GM19397 (cell line): ENCODE results near the gene IL2RA.
"Not testable (repeated sequence)": the region's sequence is repeated elsewhere in the genome, so short reads cannot be mapped to it uniquely, and the experiment has no call there.

Source experiments
- ATAC-seq: cut with Tn5 transposase; IDR thresholded peaks from one replicate; pipeline ENCODE4 v1.9.1; 2021; ENCODE audit warnings: mild to moderate bottlenecking, moderate library complexity; ENCODE audit not compliant: unreplicated experiment

Gene IL2RA

DNA sequence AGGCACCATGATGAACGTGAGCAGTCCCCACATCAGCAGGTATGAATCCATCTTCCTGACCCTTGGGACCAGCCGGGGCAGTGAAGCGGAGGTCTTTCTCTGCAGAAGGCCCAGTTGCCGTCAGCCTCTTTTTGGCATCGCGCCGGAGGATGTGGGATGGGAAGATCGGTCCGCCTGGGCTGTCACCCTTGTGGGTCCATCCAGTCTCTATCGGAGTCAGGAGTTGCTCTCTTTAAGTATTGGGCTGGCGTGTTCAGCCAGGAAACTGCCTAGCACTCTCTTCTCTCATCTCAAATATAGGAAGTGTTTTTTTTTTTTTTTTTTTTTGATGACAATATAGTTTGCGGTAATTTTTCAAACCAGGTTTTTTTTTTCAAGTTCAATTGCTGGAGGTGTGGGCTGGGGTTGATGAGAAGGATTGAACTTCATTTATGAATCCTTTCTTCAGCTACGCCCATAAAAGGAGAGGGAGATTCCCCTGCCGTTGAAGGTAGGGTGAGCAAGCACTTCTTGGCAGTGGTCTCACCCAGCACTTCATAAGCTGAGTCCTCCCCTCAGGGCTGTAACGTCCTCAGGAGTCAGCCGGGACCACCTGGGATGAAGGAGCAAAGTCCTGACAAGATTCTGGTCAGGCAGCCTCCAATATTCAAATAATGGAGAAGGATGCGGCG is at the start of gene IL2RA:
Gene IL2RA (minus strand): TSS at position 267 of the 671 bp plus-strand sequence. CDS start 216 bp downstream, at position 51.
- no peak for ATAC-seq

DNA sequence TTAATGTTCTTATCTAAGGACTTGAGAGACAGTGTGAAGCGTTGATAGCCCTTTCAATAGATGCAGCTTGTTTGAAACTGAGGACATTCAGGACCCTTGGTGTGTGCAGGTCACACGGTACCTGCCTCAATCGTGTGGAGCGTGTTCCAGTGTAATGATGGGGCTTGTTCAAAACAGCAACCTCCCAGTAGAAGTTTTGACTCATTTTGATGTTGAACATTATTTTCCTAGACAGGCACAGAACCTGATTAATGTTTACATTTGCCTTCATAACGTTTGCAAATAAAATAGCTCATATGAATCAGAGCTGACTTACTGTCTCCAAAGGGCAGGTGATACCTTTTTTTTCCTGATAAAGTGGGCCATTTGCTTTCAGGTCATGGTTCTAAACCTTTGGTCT is 48.0 kb upstream of the IL2RA start:
- no peak for ATAC-seq

DNA sequence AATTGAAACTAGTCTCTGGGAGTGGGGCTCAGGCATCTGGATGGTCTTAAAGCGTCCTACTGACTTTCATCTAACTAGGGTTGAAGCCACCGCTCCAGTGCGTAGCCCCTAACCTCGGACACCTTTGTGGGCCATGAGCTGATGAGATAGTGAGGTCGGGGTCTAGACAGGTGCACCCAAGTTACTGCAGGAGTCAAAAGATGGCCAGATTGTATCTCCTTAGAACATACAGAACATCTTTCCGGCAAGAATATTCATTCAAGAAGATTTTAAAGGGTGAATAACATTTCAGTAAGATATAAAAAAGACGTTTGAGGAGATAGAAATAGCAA is 47.2 kb upstream of the IL2RA start:
- no peak for ATAC-seq

DNA sequence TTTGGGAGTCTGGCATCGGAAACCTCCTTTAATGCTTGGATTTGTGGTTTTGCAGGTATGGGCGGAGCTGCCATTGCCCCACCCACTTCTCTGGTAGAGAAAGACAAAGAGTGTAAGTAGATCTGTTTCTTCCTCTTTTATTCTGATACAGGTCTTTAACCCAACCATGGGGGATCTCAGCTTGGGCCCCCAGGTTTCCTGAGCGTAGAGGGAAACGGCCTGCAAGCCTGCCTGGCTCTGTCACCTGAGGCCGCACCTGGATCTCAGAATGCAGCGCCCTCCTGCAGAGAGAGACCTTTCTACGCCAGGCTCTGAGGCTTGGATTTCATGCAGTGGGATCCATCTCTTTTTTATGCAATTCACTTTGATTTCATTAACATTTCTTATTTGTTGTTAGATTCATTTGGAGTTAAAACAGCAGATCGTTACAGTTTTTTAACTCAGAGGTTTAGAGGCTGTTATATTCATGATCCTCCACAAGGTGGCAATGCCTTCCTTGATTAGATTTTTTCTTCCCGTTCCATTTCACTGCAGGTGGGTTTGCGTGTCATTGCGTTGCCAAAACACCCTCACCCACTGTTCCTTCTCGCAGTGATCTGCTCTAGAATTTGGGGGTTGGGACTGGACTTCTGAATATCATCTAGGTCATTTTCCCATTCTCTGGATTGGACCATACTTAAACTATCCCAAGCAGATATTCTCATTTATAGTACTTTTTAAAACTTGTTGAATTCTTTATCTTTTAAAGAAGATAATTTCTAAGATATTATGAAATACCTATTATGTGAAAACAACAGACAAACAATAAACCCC is 46.7 kb upstream of the IL2RA start:
- ATAC-seq = no peak

DNA sequence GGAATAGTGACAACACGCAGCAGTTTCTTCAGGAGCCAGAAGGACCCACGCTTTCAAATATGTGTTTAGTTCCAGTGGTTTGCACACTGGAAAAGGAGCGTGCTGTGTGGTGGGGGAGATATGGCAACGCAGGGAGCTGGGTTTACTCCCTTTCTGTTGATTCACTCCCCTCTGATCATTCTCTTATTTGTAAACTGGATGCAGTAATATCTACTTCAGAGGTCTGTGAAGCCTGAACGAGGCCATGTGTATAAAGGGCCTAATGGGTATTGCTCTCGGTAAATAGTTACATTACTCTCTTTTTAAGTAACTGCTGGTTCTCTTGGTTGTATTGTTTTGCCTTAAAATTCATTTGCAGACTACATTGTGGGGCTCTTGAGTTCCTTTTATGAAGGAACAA is 45.9 kb upstream of the IL2RA start:
- no peak for ATAC-seq

DNA sequence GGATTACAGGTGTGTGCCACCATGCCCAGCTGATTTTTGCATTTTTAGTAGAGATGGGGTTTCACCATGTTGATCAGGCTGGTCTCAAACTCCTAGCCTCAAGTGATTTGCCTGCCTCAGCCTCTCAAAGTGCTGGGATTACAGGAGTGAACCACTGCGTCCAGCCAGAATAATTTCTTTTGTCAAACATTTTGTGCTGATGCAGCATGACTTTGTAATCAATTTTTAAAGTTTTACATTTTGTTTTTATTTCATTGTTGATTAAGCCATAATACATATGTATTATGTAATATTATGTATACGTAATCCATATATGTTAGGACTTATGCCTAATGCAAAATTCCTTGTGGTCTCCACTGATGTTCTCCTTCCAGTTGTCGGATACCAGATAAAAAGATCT is 45.4 kb upstream of the IL2RA start:
- ATAC-seq = not testable (repeated sequence)

DNA sequence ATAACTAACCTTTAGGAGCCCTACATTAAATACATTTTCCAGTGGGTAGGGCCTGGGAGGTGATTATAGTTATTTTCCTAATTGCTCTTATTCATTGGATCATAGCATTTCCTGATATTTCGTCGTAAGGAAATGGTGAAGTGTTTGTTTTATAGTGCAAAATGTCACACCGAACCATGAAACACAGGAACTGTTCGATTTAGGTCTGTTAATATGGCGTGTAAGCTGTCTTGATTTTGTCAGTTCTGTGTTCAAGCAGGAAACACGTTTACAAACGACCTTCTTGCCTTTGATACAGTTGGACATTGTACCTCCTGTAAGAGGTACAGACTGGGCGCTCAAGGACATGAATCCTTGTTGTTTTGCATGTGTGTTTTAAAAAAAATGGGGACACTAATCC is 41.4 kb upstream of the IL2RA start:
- ATAC-seq = no peak

DNA sequence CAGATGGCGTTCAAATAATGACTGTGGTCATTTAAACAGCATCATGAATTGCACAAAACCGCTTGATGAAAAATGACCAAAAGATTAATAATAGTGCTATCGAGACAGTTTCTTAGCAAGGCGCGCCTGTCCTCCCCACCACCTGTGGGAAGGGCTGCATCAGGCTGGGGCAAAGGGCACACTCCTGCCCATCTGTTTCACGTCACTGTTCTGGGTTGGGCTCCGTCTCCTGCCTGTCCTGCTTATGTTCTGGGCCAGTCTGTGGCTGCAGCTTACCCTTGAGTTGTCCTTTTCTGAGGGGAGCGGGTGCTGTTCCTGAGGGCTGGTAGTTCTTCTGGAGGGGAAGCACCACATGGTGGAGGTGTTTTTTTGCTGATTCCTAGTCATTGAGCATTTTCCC is 40.0 kb upstream of the IL2RA start:
- ATAC-seq = no peak

DNA sequence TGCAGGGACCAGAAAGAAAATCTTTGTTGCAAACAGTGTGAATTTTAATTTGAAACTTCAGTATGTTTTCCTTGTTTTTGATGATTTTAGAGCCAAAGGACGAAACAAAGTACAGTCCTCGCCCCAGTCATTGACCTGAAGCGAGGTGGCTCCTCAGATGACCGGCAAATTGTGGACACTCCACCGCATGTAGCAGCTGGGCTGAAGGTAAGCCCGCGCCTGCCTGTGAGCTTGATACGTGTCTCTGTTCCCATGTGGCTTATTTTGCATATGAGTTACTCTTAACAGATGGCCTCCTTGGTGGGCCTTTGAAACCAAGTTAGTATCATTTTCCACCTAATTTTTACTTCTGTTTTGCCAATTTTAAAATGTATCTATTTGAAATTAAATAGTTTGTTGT is 39.0 kb upstream of the IL2RA start:
- ATAC-seq = no peak

DNA sequence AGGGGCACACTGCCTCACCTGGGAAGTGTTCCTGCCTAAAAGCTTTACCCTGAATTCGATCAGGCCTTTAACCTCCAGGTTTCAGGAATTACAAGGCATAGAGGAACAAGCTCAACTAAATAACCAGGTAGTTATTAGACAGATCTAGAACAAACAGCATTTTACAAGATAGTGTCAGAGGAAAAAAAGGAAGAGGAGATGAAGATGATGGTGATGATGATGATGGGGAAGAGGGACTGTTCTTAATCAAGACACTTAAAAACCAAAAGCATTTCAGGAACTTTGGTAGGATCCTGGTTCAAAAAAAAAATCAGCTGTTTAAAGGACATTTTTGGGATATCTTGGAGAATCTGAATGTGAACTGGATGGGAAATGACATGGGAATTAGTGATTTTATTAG is 38.2 kb upstream of the IL2RA start:
- no peak for ATAC-seq

DNA sequence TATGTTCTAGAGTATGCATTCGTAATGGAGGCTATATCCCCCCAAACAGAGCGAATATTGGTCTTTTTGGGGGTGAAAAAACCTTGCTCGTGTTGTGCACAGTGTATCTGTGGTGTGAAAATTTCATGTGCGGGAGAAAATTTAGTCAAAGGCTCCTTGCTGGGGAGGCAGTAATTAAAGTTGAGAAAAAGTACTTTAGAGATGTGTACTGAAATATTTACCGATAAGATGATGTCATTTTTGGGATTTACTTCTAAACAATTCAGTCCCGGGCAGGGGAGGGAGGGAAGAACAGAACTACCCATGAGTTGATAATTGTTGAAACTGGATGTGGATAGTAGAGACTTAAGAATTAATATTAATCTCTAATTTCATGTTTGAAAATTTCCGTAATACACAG is 36.0 kb upstream of the IL2RA start:
- no peak for ATAC-seq

DNA sequence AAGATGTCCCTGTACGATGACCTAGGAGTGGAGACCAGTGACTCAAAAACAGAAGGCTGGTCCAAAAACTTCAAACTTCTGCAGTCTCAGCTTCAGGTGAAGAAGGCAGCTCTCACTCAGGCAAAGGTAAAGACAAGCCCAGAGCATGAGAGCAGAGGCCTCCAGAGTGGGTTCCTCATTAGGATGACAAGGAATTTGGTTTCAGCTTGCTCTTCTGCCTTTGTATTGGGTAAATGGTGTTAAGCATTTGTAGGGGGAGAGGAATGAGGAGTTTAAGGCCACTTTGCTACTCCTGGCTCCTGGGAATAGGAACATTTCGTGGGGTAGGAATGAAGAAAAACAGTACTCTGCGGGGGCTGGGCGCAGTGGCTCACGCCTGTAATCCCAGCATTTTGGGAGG is 34.9 kb upstream of the IL2RA start:
- ATAC-seq = no peak

DNA sequence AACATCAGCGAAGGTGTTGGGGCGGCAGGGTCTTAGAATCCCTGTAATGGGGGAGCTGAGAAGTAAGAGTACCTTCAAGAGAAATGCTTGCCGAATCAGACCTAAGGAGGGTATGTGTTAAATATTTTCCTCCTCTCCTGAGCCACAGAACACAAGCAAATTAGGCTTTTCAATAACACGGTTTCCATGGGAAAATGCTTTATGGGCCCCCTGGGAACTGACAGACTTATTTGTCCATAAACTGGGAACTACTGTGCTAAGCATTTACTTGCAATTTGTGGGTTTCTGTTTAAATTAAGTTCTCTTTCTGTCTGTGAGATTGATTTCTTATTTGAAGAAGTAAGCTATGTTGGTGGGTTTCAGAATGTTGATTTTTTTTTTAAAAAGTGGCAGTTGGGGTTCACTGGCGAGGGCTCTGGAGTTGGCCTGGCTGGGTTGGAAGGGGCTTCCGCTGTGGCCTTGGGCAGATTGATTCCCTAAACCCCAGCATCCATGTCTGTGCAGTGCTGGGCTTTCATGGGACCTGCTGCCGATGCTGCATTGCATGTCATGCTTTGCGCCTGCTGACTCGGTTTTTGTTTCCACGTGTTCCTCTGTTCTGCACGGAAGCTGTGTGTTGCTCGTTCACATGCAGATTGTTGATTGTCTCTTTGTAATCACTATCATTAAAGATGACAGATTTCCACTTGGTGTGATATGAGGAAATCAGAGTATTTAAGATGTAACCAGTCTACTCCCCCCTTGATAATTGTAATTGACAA is 33.8 kb upstream of the IL2RA start:
- ATAC-seq = no peak

DNA sequence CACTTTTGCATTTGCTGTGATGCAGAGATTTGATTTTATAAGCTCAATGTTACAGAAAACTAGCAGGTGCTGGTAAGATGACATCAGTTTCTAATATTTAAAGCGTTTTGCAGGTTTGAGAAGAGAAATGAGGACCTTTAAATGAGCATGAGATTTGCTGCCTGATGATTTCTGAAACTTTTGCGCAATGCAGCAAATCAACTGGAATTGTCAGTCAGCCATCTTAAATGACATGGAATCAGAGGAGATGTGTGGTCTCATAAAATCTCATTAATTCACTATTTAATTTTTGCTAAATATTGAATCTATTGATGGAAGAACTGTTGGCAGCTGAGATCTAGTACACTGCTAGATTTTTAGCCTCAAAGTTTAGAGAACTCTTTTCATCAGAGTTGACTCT is 30.6 kb upstream of the IL2RA start:
- no peak for ATAC-seq

DNA sequence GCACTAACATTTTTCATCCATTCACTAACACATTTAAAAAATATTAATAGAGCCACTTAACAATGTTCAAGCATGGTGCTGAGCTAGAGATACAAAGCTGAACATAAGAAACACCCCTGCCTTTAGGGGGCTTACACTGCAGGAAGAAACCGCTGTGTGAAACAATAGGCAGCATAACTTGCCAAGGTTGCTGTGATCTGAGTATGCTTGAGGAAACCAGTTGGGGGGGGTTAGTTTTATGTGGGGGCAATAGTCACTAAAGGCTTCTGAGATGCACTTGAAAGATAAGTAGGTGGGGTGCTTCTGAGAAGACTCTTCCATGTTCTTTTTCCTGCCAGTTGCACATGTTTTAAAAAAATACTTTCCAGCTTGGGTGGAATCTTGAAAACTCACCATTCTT is 29.5 kb upstream of the IL2RA start:
- ATAC-seq = no peak

DNA sequence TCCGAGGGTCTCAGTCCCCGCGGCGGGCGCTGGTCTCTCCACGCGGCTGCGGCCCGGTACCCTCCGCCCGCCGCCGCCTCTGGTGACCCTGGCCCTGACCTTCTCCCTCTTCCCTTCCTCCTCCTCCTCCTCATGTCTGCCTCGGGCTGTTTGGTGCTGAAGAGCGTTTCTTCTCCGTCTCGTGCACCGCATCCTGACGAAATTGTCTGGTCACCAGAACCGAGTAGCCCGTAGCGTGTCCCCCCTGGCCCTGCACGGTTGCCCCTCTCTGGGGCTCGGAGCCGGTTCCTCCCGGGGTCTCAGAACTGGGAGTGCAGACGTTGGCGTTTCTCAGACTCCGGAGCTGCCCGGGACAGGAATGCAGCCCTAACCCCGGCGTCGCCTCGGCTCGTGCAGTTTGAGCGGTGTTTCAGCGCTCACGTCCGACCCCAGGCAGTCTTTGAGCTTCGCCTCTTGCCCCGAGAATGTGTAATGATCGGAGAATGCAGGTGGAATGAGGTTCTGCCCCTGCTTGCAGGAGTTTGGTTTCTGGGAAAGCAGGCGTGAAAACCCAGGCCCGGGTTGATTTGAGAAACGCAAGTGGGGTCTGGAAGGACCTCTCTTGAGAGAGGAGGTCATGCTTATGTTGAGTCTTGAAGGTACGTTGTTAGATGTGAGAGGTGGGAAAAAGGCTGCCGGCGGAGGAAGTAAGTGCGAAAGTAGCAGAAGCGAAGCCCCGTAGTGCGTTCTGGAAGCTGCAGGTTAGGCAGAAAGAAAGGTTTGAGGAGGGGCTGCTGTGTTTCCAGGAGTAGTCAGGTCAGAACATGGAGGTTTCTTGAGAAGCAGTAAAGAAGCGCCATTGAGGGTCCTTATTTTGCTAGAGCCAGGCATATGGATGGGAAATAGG is 27.4 kb upstream of the IL2RA start:
- ATAC-seq = no peak

DNA sequence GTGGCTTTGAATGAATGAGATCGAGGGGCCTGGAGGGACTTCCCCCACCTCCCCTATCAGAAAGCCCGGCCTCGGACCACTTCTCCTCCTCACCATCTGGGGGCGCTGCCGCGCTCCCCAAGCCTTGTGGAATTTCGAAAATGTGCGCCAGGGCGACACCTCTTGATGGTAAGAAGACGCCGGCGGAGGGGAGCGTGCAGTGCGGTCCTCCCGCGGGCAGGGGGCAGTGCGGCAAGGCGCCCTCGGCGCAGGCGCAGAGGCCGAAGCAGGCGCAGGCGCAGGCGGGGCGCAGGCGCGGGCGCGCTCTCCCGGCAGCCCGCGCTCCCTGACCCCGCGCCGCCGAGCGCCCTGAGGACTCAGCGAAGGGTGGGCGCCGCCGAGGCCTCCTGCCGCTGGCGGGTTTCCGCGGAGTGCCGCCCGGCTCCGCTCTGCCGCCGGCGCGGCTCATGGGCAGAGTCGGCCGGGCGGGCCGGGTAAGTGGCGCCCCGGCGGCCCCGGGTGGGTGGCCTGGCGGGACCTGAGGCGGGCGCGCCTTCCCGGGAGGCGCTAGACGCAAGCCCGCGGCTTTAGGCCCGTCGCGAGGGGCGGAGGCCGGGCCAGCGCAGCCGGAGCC is 26.7 kb upstream of the IL2RA start, which contains the start of gene RBM17:
Gene RBM17 (plus strand): TSS at position 314 of the 613 bp plus-strand sequence. CDS start 8,032 bp downstream, outside the sequence.
- peak; percentile 86 for ATAC-seq

DNA sequence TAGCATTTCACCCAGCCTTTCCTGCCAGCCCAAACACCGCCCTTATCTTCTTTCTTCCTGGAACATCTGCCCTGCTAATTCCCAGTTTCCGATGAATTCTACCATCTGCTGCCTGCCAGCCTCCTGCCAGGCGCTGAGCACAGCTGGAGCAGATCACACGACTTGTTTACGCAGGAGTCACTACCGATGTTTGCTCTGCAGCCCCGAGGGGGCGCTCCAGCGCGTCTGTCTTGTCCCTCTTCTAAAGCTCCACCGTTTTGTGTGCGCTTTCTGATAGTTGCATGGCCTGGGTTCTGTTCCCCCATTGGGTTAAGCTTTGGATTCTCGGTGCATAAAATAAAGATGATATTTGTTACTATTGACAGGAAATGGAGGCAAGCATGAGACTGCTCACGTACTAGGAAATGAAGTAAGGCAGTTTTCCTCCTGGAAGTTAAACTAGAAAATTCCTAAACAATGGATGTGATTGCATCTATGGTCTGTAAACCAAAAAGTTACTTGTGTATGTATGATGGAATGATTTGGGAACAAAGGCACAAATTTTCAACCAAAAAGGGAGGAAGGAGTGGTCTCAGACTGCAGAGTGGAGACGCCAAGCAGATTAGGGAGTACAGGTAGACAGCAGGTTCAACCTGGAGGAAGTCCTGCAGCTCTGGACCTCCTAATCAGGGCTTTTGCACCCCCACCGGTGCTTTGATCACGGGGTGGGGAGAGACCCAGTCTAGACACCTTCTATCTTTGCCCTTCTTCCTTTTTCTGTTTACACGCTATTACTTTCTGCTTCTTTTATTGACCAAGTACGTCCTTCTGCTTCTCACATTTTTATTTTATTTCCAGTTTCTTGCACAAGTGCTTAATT is 24.4 kb upstream of the IL2RA start:
- ATAC-seq = peak; percentile 27
